GM19397 (cell line): ENCODE measurements around the gene DOK1.
"Not testable (repeated sequence)": the region's sequence is repeated elsewhere in the genome, so short reads cannot be mapped to it uniquely, and the experiment has no call there.

Source experiments
- ATAC-seq: cut with Tn5 transposase; IDR thresholded peaks from one replicate; pipeline ENCODE4 v1.9.1; 2021; ENCODE audit warnings: mild to moderate bottlenecking, moderate library complexity; ENCODE audit not compliant: unreplicated experiment

Gene DOK1

DNA sequence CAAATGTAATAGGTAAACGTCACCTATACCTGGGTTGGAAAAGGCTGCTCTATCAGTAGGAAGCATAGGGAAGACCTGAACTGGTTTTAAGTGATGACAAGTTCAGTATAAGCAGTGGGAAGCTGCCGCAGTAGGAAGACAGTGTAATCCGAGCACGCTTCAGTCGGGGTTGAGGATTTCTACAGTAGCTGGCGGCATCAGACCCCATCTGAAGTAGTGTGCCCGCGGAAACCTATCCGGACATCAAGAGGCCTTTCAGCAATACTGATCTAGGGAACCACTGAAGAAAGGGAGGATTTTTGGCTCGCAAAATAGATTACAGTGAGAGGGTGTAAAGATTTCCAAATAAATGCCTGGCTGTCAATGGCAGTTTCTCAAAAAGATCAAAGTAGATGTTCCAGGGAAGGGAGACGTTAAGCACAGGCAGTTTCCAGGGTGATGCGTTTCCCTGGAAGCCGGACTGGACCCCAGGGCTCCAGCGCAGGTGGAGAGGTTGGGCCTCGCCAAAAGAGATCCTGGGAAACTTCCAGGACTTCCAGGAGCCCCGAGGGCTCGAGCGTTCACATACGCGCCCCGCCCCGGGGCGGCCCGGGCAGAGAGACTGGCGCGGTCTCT is 6.1 kb upstream of the DOK1 start:
- no peak for ATAC-seq

DNA sequence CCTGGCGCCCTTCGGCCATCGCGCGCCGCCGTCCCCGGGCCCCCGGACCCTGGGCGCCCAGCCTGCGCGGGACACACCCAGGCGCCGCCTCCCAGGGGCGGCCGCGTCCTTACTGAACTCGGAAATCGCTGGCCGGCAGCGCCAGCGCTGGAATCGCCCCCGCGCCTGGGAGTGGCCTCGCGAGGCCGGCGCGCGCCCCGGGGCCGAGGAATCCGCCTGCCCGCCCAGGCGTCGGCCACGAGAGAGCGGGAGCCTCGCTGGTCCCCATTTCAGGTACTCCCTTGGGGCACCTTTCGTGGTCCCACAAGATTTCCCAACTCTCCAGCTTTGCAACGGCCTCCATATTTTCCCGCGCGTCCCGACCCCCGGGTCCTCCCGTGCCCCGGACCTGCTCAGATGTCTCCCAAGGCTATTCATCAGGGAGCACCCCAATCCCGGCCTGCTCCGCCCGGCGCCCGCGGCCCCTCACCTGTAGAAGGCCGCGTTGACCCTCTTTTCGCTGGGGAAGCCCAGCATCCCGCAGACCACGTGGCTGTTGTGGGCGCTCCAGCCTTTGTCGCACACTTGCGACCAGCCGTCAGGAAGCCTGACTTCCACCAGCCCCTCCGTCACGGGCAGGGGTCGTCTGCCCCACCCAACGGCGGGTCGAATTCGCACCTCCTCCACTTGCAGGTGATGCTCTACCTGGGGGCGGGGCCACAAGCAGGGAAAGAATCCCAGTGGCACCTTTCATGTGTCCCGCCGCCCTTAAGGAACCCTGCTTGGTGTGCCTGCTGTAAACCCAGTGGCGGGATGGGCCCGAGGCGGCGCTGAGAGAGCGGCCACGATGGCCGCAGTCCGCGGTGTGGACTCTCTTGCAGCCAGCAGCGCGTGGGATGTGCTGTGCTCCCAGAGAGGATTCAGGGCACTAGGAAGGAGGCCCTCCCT is 5.4 kb upstream of the DOK1 start:
- ATAC-seq = no peak

DNA sequence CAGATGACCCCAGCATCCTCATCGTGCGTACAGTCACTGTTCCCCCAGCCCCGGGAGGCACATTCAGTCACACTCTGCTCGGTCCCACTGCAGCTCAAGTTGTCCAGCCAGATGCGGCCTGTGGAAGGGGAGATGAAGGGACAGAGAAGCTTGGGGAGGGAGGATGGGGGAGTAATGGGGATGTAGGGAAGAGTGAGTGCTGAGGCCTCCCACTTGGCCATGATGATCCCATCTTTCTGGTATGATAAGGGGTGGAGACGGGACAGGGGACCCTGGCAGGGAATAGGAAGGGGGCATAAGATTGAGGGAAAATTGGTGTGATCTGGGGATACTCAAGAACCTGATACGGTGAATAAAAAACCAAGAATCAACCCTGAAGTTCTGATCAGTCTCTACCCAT is 4.3 kb upstream of the DOK1 start:
- no peak for ATAC-seq

DNA sequence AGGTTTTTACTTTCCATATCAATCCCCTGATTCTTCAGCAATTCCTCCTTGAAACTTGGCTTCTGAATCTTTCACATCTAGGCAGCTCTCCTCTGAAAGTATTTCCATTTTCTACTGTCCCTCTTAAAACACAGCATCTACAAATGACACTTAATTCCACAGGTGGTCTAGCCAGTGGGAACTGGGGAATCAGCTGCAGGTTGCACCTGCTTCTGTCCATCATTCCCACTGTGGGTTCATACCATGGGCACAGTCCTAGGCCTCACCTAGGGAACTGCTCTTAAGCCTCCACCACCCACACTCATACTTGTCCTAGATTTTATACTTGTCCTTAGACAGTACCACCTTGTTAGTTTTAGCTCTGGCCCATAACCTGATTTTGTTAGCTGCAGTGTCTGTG is 3.0 kb upstream of the DOK1 start:
- no peak for ATAC-seq

DNA sequence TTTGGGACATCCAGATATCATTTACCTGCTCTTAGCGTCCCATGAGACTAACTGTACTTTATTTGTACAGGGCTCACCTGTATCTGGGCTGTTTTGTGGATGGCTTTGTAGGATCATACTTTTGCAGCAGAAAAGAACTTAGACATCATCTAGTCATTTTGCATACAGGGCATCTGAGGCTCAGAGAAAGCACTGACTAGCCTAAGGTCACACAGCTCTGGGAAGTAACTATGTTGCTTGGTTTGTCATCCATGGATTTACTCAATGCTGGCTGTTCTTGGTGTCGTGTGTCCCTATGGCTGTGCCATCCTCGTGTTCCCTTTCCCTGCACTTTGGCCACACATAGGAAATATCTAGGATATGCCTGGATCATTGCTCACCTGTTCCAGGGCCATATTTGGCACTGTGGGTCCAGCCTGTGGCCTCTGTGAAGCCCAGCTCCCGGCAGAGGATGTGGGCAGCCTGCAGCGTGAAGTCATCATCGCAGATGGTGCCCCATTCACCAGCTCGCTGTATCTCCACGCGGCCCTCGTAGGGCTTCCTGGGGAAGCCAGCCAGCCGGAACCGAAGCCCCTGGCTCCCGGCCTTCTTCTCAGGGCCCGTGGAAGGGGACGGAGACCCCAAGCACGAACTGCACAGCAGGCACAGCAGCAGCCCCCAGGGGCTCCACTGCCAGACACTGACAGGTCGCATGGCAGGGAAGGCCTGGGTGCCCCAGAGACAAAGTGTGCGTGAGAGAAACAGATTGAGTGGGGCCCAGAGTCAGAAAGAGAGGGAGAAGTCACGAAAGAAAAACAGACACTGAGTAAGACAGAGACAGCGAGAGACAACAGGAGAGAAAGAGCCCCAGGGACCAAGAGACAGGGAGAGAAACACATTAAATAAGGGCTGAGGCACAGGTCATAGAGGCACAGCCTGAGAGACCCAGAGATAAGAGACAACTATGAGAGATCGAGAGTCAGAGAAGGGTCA is 2.3 kb upstream of the DOK1 start:
- ATAC-seq = no peak

DNA sequence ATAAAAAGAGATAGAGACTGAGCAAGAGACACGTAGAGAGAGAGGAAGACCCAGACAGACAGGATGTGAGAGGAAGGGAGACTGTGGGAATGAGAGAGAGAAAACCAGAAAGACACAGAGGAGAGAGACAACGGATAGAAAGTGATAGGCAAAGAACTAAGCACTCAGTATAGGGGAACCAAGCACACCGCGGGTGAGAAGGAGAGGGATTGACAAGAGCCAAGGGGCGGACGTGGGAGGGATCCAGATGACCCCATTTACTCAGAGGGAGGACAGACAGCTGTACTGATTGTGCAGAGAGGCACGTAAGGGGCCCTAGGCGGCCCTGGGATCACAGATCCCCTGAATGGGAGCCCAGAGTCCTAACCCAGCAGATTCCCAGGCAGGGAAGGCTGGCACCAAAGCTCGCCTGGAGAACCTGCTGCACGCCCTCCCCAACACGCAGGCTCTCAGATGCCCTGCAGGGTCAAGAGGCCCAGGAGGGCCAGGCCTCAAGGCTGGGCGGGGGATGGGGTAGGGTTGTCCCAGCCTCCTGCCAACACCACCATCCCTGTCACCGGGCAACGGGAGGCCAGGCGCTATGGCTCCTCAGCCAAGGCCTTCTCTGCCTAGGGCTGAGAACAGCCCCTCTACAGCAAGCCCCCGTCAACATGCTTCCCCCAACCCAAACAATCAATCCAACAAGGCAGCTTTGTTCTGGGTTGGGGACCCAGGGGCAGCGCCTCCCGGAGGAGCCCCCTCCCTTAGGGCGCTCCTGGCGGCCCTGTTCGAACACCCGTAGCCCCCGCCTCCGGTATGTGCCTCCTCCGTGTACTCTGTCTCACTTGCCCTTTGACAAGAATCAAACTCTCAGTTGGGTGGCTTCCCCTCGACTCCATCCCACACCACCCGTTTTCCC is 1.4 kb upstream of the DOK1 start:
- no peak for ATAC-seq

DNA sequence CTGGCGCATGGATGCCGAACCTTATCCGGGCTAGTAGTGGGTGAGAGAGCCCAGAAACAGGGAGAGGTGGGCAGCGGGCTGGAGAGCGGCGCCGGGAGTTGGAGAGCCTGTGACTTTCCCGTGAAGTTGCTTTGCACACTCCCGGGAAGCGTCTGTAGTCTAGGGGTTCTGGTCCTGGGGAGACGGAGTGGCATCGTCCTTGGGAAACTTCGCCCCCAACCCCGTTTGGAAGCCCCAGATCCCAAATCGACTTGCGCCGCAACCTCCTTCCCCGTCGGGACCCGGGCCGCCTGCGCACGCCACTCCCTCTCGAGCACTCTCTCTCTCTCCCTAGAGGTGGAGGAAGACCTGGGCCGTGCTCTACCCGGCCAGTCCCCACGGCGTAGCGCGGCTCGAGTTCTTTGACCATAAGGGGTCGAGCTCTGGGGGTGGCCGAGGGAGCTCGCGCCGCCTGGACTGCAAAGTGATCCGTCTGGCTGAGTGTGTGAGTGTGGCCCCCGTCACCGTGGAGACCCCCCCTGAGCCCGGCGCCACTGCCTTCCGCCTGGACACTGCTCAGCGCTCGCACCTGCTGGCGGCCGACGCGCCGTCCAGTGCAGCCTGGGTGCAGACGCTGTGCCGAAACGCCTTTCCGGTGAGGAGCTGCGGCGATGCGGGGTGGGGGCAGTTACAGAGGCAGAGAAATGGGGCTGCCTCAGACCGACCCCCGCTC is 456 bp downstream of the DOK1 start:
- ATAC-seq = peak; percentile 46

DNA sequence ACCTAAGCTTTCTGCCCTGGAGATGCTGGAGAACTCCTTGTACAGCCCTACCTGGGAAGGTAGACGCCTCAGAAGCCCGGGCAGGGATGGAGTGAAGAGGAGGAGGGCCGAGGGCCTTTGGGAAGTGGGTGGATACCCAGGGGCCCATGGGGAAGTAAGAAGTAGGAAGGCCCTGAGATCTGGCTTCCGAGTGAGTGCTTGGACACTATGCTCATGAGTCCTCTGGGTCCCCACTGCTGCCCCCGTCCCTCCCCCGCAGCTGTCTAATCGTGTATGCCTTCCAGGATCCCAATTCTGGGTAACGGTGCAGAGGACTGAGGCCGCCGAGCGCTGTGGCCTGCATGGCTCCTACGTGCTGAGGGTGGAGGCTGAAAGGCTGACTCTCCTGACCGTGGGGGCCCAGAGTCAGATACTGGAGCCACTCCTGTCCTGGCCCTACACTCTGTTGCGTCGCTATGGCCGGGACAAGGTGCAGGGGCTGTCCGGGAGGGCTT is 1.1 kb downstream of the DOK1 start:
- no peak for ATAC-seq

DNA sequence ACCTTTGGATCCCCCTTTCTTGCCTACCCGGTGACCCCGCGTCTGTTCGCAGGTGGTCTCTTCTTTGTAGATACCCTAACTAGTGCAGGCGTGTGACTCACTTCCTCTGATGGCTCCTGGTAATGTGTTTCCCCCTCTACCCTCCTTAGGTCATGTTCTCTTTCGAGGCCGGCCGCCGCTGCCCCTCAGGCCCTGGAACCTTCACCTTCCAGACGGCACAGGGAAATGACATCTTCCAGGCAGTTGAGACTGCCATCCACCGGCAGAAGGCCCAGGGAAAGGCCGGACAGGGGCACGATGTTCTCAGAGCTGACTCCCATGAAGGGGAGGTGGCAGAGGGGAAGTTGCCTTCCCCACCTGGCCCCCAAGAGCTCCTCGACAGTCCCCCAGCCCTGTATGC is 1.6 kb downstream of the DOK1 start:
- no peak for ATAC-seq

DNA sequence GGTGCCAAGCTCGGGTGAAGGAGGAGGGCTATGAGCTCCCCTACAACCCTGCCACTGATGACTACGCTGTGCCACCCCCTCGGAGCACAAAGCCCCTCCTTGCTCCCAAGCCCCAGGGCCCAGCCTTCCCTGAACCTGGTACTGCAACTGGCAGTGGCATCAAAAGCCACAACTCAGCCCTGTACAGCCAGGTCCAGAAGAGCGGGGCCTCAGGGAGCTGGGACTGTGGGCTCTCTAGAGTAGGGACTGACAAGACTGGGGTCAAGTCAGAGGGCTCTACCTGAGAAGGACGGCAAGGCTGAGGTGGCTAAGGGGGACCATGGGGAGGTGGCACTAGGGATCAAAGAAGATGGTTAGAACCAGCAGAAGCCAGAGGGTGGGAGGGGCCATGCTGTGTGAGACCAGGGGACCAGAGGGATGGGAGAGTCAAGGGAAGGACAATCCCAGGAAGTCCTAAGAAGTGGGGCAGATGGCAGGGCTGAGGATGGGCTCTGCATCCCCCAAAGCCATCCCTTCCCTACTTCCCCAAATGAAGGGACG is 2.4 kb downstream of the DOK1 start:
- no peak for ATAC-seq

DNA sequence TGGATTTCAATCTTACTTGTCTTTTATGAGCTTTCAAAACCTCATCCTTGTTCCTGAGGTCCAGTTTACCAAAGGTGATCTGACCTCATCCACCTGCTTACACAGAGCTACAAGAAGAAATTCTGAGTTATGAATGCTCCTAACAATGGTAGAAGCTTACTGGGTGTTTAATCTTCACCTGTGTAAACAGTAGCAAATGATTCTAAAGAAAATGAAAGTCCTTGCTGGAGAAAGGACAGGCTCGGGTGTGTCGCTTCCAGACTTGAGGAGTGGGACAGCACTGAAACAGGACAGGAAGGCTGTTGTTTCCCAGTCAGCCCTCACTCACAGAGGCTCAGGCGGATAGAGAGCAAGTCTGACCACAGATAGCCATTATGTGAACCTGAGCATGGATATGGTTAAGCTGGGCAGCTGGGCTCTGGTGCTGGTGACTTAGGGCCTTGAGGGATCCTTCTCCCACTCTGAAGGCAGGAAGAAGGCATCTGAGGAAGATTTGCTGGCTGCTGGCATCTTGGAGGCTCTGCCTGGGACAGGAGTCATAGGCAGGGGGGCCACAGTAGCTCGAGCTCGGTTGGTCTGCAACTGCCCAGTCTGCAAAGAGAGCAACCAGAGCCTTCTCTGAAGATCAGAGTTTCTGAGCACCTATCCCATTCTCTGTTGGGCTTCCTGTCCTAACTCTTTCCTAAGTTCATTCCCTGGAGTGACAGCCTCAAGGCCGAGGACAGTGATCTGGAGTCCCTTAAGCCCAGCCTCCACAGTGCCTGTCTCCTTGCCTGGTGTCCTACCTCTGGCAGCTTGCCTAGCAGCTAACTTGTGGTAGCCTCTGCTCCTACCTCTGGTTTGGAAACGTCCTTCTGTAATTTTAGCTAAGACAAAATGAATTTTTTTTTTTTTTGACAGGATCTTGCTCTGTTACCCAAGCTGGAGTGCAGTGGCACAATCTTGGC is 4.0 kb downstream of the DOK1 start:
- no peak for ATAC-seq

DNA sequence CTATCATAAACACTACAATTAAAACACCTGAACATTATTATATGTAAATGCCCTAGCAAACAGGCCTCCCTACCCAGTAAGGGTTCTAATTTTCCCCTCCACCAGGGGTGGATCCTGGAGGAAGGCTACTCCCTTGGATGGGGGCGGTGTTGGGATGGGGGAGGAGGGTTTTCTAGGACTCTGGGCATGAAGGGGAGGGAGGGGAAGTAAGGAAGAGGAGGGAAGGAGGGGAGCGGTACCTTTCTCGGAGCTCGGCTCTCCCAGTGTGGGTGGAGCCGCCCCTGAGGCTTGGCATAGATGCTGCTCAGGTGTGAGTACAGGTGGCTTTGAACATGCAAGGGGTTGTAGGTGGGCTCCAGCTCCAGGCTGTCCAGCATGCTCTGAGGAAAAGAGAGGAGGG is 5.4 kb downstream of the DOK1 start:
- no peak for ATAC-seq

DNA sequence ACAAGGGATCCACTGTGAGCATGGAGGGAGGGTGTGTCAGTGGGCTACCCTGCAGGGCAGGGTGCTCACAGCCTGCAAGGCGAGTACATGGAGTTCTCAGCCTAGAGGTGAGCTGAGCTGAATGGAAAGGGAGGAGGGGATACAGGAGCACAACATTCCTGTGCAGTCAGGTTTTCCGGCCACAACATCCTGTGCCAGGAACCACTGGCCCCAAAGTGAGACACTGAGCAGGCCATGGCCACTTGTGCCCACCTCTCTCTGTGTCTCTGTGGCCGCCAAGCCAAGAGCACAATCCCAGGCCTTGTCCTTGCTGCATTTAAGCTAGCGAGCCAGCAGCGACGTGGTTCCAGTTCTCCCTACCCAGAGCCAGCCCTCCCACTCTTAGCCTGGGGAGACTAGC is 6.1 kb downstream of the DOK1 start:
- ATAC-seq = no peak

DNA sequence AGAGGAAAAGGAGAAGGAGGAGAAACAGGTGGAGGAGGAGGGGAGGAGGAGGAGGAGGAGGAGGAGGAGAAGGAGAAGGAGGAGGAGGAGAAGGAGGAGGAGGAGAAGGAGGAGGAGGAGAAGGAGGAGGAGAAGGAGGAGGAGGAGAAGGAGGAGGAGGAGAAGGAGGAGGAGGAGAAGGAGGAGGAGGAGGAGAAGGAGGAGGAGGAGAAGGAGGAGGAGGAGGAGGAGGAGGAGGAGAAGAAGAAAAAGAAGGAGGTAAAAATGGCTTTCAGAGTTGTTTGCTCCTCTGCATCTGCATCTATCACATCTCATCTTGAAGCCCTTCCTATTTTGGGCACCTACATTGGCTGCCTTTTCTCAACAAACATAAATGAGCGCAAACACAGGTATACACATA is 6.5 kb downstream of the DOK1 start:
- not testable (repeated sequence) for ATAC-seq

DNA sequence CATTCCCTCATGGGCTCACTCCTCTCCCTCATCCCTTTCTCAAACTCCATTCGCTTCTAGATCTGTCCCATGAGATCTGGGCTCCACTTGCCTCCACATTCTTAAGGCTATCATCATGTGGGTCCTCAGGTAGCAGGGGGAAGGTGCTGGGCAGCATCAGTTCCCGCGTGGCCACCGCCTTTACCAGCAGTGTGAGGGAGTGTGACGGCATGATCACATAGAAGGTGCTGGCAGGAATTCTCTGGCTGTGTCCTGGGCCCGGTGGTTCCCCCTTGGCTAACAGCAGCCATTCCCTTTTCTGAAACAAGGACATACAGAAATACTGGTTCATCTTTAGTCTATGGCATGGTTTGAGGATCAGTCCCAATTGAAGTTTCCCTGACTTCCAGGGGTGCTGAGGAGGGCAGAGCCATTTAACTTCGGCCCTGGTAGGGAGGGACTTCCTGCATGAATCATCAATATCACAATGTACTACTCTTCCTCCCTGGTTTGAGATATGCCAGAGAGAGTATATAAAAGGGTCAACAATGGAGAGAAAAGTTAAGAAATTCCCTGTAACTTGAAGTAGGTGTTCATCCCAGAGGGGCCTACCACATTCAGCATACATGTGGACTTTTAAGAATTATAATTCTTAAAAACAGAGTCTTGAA is 7.7 kb downstream of the DOK1 start:
- no peak for ATAC-seq

DNA sequence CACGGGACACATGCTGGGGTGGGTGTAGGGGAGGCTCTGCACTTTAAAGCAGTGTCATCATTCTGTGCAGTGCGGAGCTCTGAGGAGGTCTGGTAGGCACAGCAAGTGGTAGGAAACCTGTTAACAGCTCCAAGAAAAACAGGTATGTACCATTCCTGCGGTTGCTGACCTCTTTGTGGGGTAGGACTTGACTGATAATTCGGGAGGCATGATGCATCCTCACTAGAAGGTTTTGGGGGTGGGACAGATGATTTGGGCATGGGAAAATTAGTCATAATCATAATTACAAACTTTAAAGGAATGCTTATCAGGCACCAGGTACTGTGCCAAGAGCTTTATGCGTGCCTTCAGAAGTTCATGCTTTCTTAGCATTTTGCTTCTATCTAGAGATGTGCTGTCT is 9.7 kb downstream of the DOK1 start:
- no peak for ATAC-seq

DNA sequence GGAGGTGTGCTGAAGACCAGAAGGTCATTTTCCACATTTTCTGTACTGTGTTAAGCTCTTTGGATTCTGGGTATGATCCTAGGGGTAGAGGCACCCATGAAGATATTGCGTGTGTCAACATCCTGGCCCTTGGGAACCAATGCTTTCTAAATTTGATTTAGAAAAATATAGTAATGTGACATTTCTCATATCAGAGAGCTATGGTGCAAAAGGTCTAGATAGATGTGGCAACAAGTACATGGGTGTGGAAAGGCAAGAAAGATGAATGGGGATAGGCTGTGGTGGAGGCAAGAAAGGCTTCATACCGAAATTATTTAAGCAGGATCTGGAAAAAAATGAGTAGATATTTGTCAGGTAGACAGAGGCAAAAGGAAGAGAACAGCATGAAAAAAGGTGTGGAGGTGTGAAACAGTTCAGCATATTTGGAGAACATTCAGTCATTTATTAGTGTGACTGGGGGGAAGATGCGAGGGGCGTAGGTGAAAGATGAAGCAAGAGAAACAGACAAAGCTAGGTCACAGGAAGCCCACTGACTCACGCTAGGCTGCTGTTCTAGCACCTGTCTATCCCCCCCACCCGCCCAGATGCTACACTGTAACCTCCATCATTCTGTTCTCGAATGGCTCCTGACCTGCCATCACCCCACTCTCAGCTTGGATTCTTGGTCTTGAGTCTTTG is 11.7 kb downstream of the DOK1 start:
- no peak for ATAC-seq
